Naive B cell (primary cell): Measurements from ENCODE around the gene LPCAT4. TPM values are rescaled to one million over a fixed set of nuclear protein-coding genes. Genes with fewer than 3 reads are reported as not detected.

ENCODE experiments used
- ATAC-seq, 2 donors: fragments of 150-1000 bp; cut with Tn5 transposase; 2 replicates each; pipeline ENCODE4 v1.10.0; 2021; ENCODE audit warnings: low read depth in 2 of 2, mild to moderate bottlenecking in 2 of 2, moderate library complexity in 2 of 2
- DNase-seq: peaks from one replicate; pipeline ENCODE4 v3.0.0; 2022
- H3K27ac Mint-ChIP-seq, 6 donors: one replicate each; pipeline ENCODE4 v1.8.0; 2020 to 2022; ENCODE audit warnings: mild to moderate bottlenecking in 6 of 6, mixed read lengths in 6 of 6, moderate library complexity in 5 of 6, inconsistent platforms in 2 of 6
- H3K27me3 Mint-ChIP-seq, 3 donors: one replicate each; pipeline ENCODE4 v1.8.0; 2021 to 2022; ENCODE audit warnings: mixed read lengths in 3 of 3, mild to moderate bottlenecking in 1 of 3
- H3K36me3 Mint-ChIP-seq, 2 donors: one replicate each; pipeline ENCODE4 v1.8.0; 2020 to 2022; ENCODE audit warnings: mixed read lengths in 2 of 2, inconsistent platforms in 1 of 2, mild to moderate bottlenecking in 1 of 2
- H3K4me1 Mint-ChIP-seq, 3 donors: one replicate each; pipeline ENCODE4 v1.8.0; 2020 to 2022; ENCODE audit warnings: mixed read lengths in 3 of 3, inconsistent platforms in 1 of 3, mild to moderate bottlenecking in 1 of 3, moderate library complexity in 1 of 3
- H3K4me3 Mint-ChIP-seq, 8 donors: one replicate each; pipeline ENCODE4 v1.8.0; 2020 to 2022; ENCODE audit warnings: mild to moderate bottlenecking in 8 of 8, mixed read lengths in 8 of 8, moderate library complexity in 8 of 8, inconsistent platforms in 2 of 8
- H3K9me3 Mint-ChIP-seq, 7 donors: one replicate each; pipeline ENCODE4 v1.8.0; 2020 to 2022; ENCODE audit warnings: mixed read lengths in 7 of 7, mild to moderate bottlenecking in 5 of 7, inconsistent platforms in 2 of 7, moderate library complexity in 1 of 7
- polyA plus RNA-seq, 6 donors: library from polyadenylated mRNA; unstranded; fragments of 300-500 nt; fragmentation: Illumina TruSeq; gene quantifications; one replicate each; pipeline ENCODE4 v1.2.3, GENCODE V29; 2021; ENCODE audit warnings: low read depth in 6 of 6

Gene LPCAT4
- polyA plus RNA-seq, 6 donors from 2014 or later = 3.3 to 7.6 (median 6.0) TPM

GRCh38 chr15:34324933-34325332 is 42.1 kb downstream of the LPCAT4 start:
- no peaks in the 10 kb centered on the region for H3K9me3 Mint-ChIP-seq
- H3K4me3 Mint-ChIP-seq = peak overlapping the region in 2 of 8 donors; percentile 33 to 37
- no peak for ATAC-seq
- no peaks in the 10 kb centered on the region for H3K27me3 Mint-ChIP-seq
- no peak for DNase-seq
- peak overlapping the region in 5 of 6 donors; percentile 3 to 91 (median 49) for H3K27ac Mint-ChIP-seq
- no peaks in the 10 kb centered on the region for H3K36me3 Mint-ChIP-seq
- H3K4me1 Mint-ChIP-seq = peaks cover 41 to 82% (median 64%) of the 10 kb centered on the region in 3 donors

GRCh38 chr15:34323217-34323616 is 43.8 kb downstream of the LPCAT4 start:
- H3K9me3 Mint-ChIP-seq = no peaks in the 10 kb centered on the region
- ATAC-seq (no peak), DNase-seq (no peak)
- H3K27me3 Mint-ChIP-seq = no peaks in the 10 kb centered on the region
- H3K36me3 Mint-ChIP-seq = no peaks in the 10 kb centered on the region
- H3K4me1 Mint-ChIP-seq = peaks cover 37 to 81% (median 64%) of the 10 kb centered on the region in 3 donors
- peak overlapping the region in 1 of 8 donors; percentile 51 for H3K4me3 Mint-ChIP-seq
- H3K27ac Mint-ChIP-seq = peak overlapping the region in 4 of 6 donors; percentile 3 to 59 (median 22)

DNA sequence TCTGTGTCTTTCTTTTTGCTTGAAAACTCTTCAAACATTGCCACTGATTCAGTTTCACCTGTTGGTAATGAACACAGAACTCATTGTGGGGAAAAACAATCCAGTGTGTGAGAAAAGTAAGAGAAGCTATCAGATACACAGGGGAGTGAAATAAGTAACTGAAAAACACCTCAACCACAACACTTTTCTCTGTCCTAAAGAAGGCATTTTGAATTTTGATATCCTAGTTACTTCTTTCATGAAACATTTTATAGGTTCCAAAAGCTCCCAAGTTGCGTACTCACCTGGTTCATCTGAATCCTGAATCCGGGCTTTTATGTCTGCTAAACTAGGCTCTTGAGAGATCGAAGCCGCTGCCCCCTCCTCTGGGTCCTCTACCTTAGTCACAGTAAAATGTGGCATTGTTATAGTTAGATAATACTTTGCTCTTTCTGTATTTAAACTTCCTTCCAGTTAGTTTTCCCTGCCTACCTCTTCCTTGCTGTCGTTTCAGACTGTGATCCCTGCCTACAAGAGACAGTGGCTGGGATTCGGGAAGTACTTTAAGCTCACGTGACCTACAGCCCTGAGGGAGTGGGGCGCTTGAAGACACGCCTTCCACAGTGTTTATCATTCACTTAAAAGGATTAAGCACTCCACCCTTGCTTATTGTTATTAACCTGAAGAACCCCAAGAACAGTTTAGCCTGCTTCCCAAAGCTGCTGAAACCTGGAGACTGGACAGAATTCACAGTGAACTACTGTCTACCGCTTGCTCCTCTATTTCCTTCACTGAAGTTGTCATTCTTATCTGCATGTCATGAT is 48.5 kb downstream of the LPCAT4 start:
- Mint-ChIP-seq H3K36me3 (peaks cover 6 to 9% of the 10 kb centered on the region in 2 donors), H3K27ac (peak overlapping the region; percentile 92 to 99 (median 94)), H3K4me1 (peaks cover 34 to 79% (median 67%) of the 10 kb centered on the region in 3 donors), H3K9me3 (no peaks in the 10 kb centered on the region), H3K27me3 (no peaks in the 10 kb centered on the region), H3K4me3 (peak overlapping the region; percentile 92 to 99 (median 98))
- DNase-seq = no peak
- peak; percentile 87 to 88 for ATAC-seq

- H3K27ac Mint-ChIP-seq = peak overlapping the region in 3 of 6 donors; percentile 36 to 56 (median 47)
- peaks cover 31 to 61% (median 58%) of the 10 kb centered on the region in 3 donors for H3K4me1 Mint-ChIP-seq
- no peaks in the 10 kb centered on the region for H3K9me3 Mint-ChIP-seq
- ATAC-seq (no peak), DNase-seq (no peak)
- H3K36me3 Mint-ChIP-seq = peaks cover 6 to 14% of the 10 kb centered on the region in 2 donors
- H3K4me3 Mint-ChIP-seq = peak overlapping the region in 5 of 8 donors; percentile 2 to 52 (median 26)
- H3K27me3 Mint-ChIP-seq = no peaks in the 10 kb centered on the region
Observed at GRCh38 chr15:34314491-34315490, 52.2 kb downstream of the LPCAT4 start.

- Mint-ChIP-seq H3K36me3 (peaks cover 21 to 24% of the 10 kb centered on the region in 2 donors), H3K4me3 (no peak overlapping the region), H3K4me1 (peaks cover 30 to 58% (median 48%) of the 10 kb centered on the region in 3 donors), H3K27ac (no peak overlapping the region), H3K9me3 (no peaks in the 10 kb centered on the region), H3K27me3 (no peaks in the 10 kb centered on the region)
- ATAC-seq (no peak), DNase-seq (no peak)
Observed at GRCh38 chr15:34311563-34311962, 55.4 kb downstream of the LPCAT4 start.

Other genes with a start within 250 kb of the LPCAT4 start
- gene KATNBL1, start 157.1 kb downstream of the LPCAT4 start, polyA plus RNA-seq = 10 to 100 TPM; 30.4 to 67.1 (median 43.0) TPM
- 100 to 1,000 TPM; 182 to 257 (median 184) TPM for gene EMC4, start 142.2 kb downstream of the LPCAT4 start, polyA plus RNA-seq
- gene SLC12A6, start 29.4 kb downstream of the LPCAT4 start, polyA plus RNA-seq = 10 to 100 TPM in 4 of 6 donors, 1 to 10 TPM in 2; 2.7 to 21.2 (median 14.1) TPM
- 100 to 1,000 TPM; 255 to 387 (median 349) TPM for gene NOP10, start 24.1 kb downstream of the LPCAT4 start, polyA plus RNA-seq
- gene NUTM1, start 23.9 kb downstream of the LPCAT4 start, polyA plus RNA-seq = not detected
- gene GOLGA8A, start 70.6 kb upstream of the LPCAT4 start, polyA plus RNA-seq = 1 to 10 TPM; 1.8 to 7.6 (median 2.7) TPM
- 10 to 100 TPM in 2 of 6 donors, 1 to 10 TPM in 4; 2.7 to 11.7 (median 8.0) TPM for gene GOLGA8B, start 216.5 kb upstream of the LPCAT4 start, polyA plus RNA-seq